H9 (cell line): ENCODE data around the gene CTCFL. TPM values are rescaled to one million over a fixed set of nuclear protein-coding genes. Genes with fewer than 3 reads are reported as not detected.

Experiments
- DNase-seq: peaks from one replicate; pipeline ENCODE4 v3.0.0-alpha.2; 2017
- H2AFZ ChIP-seq: one replicate; pipeline ENCODE4 v1.6.1; 2013; ENCODE audit warnings: mild to moderate bottlenecking, low read length, control low read depth, moderate library complexity
- H2AK5ac ChIP-seq: 2 replicates; pipeline ENCODE4 v1.6.1; 2013; ENCODE audit warnings: low read length, control low read depth, mixed read lengths; ENCODE audit not compliant: insufficient read length
- H2BK120ac ChIP-seq: one replicate; pipeline ENCODE4 v1.6.1; 2013; ENCODE audit warnings: low read depth, mild to moderate bottlenecking, low read length, control low read depth, inconsistent platforms; ENCODE audit not compliant: poor library complexity, severe bottlenecking
- H2BK12ac ChIP-seq: 2 replicates; pipeline ENCODE4 v1.6.1; 2013; ENCODE audit warnings: low read length, control low read depth, mixed read lengths, low read depth; ENCODE audit not compliant: insufficient read length
- H2BK15ac ChIP-seq: 2 replicates; pipeline ENCODE4 v1.6.1; 2013; ENCODE audit warnings: low read depth, low read length, control low read depth
- H2BK20ac ChIP-seq: one replicate; pipeline ENCODE4 v1.6.1; 2013; ENCODE audit warnings: low read depth, mild to moderate bottlenecking, low read length, control low read depth, inconsistent platforms; ENCODE audit not compliant: poor library complexity, severe bottlenecking
- H2BK5ac ChIP-seq: 2 replicates; pipeline ENCODE4 v1.6.1; 2013; ENCODE audit warnings: low read length, control low read depth, mixed read lengths; ENCODE audit not compliant: insufficient read length
- H3K14ac ChIP-seq: 2 replicates; pipeline ENCODE4 v1.6.1; 2013; ENCODE audit warnings: low read length, control low read depth; ENCODE audit not compliant: insufficient read depth
- H3K18ac ChIP-seq: 2 replicates; pipeline ENCODE4 v1.6.1; 2013; ENCODE audit warnings: low read depth, mild to moderate bottlenecking, mixed read lengths, low read length, control low read depth; ENCODE audit not compliant: insufficient read length
- H3K23ac ChIP-seq: 2 replicates; pipeline ENCODE4 v1.6.1; 2013; ENCODE audit warnings: low read length, control low read depth, mixed read lengths, low read depth; ENCODE audit not compliant: insufficient read length
- H3K23me2 ChIP-seq: 2 replicates; pipeline ENCODE4 v1.6.1; 2013; ENCODE audit warnings: low read depth, mild to moderate bottlenecking, mixed read lengths, low read length, control low read depth; ENCODE audit not compliant: insufficient read length, poor library complexity, severe bottlenecking
- H3K27ac ChIP-seq: 2 replicates; pipeline ENCODE4 v1.5.1; 2013; ENCODE audit warnings: low read length, control low read depth, mixed read lengths, low read depth; ENCODE audit not compliant: insufficient read length
- H3K27me3 ChIP-seq: 2 replicates; pipeline ENCODE4 v1.6.1; 2013; ENCODE audit warnings: low read length, control low read depth, inconsistent platforms; ENCODE audit not compliant: insufficient read depth
- H3K4ac ChIP-seq: 2 replicates; pipeline ENCODE4 v1.6.1; 2013; ENCODE audit warnings: low read depth, mild to moderate bottlenecking, control low read depth, inconsistent platforms, low read length, moderate library complexity
- H3K4me1 ChIP-seq: 2 replicates; pipeline ENCODE4 v1.6.1; 2013; ENCODE audit warnings: low read length, control low read depth, inconsistent platforms; ENCODE audit not compliant: insufficient read depth
- H3K4me2 ChIP-seq: 2 replicates; pipeline ENCODE4 v1.6.1; 2013; ENCODE audit warnings: low read length, control low read depth, mixed read lengths; ENCODE audit not compliant: insufficient read length, insufficient read depth
- H3K56ac ChIP-seq: 2 replicates; pipeline ENCODE4 v1.6.1; 2013; ENCODE audit warnings: low read depth, mild to moderate bottlenecking, mixed read lengths, low read length, control low read depth; ENCODE audit not compliant: insufficient read length
- H3K79me1 ChIP-seq: 2 replicates; pipeline ENCODE4 v1.6.1; 2013; ENCODE audit warnings: low read depth, mild to moderate bottlenecking, moderate library complexity, low read length, control low read depth, inconsistent platforms; ENCODE audit not compliant: insufficient read depth, poor library complexity, severe bottlenecking
- H3K79me2 ChIP-seq: 2 replicates; pipeline ENCODE4 v1.6.1; 2013; ENCODE audit warnings: low read length, control low read depth, inconsistent platforms; ENCODE audit not compliant: insufficient read depth
- H3K9ac ChIP-seq: 2 replicates; pipeline ENCODE4 v1.6.1; 2013; ENCODE audit warnings: low read length, control low read depth, mixed read lengths; ENCODE audit not compliant: insufficient read length; ENCODE audit errors: extremely low read depth
- H3K9me3 ChIP-seq: one replicate; pipeline ENCODE4 v1.6.1; 2013; ENCODE audit warnings: low read depth, low read length, inconsistent platforms; ENCODE audit not compliant: control insufficient read depth
- H3T11ph ChIP-seq: one replicate; pipeline ENCODE4 v1.6.1; 2013; ENCODE audit warnings: mild to moderate bottlenecking, low read length, control low read depth, inconsistent platforms
- H4K20me1 ChIP-seq: one replicate; pipeline ENCODE4 v1.6.1; 2013; ENCODE audit not compliant: control insufficient read depth, insufficient read length, insufficient read depth
- H4K5ac ChIP-seq: 2 replicates; pipeline ENCODE4 v1.6.1; 2013; ENCODE audit warnings: low read depth, mild to moderate bottlenecking, mixed read lengths, low read length, control low read depth; ENCODE audit not compliant: insufficient read length
- H4K8ac ChIP-seq: replicated peaks from 2 replicates; pipeline ENCODE4 v1.6.1; 2013; ENCODE audit warnings: low read length, control low read depth, mixed read lengths, low read depth; ENCODE audit not compliant: insufficient read length
- H4K91ac ChIP-seq: 2 replicates; pipeline ENCODE4 v1.6.1; 2013; ENCODE audit warnings: low read depth, mild to moderate bottlenecking, moderate library complexity, mixed read lengths, low read length, control low read depth; ENCODE audit not compliant: insufficient read length
- H3K27ac Mint-ChIP-seq, 3 experiments: 2 replicates in 2 of 3; 3 replicates in 1 of 3; pipeline ENCODE4 v1.8.0; 2020 to 2021; ENCODE audit warnings: mixed read lengths in 3 of 3, mild to moderate bottlenecking in 1 of 3, moderate library complexity in 1 of 3
- H3K27me3 Mint-ChIP-seq: 2 replicates; pipeline ENCODE4 v1.8.0; 2021; ENCODE audit warnings: low read depth, mild to moderate bottlenecking, moderate library complexity, mixed read lengths
- H3K36me3 Mint-ChIP-seq, 3 experiments: 2 replicates in 2 of 3; 3 replicates in 1 of 3; pipeline ENCODE4 v1.8.0; 2020 to 2021; ENCODE audit warnings: low read depth in 3 of 3, mixed read lengths in 3 of 3; ENCODE audit not compliant: insufficient read depth in 1 of 3
- H3K4me1 Mint-ChIP-seq, 2 experiments: 2 replicates each; pipeline ENCODE4 v1.8.0; 2020; ENCODE audit warnings: mixed read lengths in 2 of 2
- H3K4me3 Mint-ChIP-seq, 2 experiments: 2 replicates in 1 of 2; 3 replicates in 1 of 2; pipeline ENCODE4 v1.8.0; 2020 to 2021; ENCODE audit warnings: mild to moderate bottlenecking in 2 of 2, mixed read lengths in 2 of 2, moderate library complexity in 1 of 2
- H3K9me3 Mint-ChIP-seq, 2 experiments: 2 replicates in 1 of 2; 3 replicates in 1 of 2; pipeline ENCODE4 v1.8.0; 2020; ENCODE audit warnings: mild to moderate bottlenecking in 2 of 2, mixed read lengths in 2 of 2, moderate library complexity in 1 of 2
- WGBS: extraction: QIAGEN DNeasy Blood & Tissue Kit; methylation state at CpG from one replicate; pipeline ENCODE4 v1.1.7; 2013; ENCODE audit warnings: missing lambda C conversion rate, low lambda C conversion rate, mixed read lengths; ENCODE audit not compliant: insufficient read length; ENCODE audit errors: extremely low coverage; 5-methylcytosine and 5-hydroxymethylcytosine counted together
- total RNA-seq: library from RNA; stranded (reverse); gene quantifications from 2 replicates; pipeline ENCODE4 v1.2.1, GENCODE V29; 2021
- TF ChIP-seq, protein P1 (sequence below): fragments of 200-600 bp; sonication (generic); conservative IDR thresholded peaks from 3 replicates; pipeline ENCODE4 v1.8.0; 2021; ENCODE audit warnings: antibody characterized with exemption, mild to moderate bottlenecking

Gene CTCFL
- total RNA-seq, 1 experiment from 2014 or later: 0.90 TPM

GRCh38 chr20:57517904-57518303, 7.0 kb downstream of the CTCFL start:
- Histone ChIP-seq H3K4ac (no peak overlapping the region), H4K91ac (no peak overlapping the region), H2BK20ac (no peak overlapping the region), H2BK5ac (no peak overlapping the region), H4K8ac (no peak overlapping the region), H3K23ac (no peak overlapping the region), H3K4me1 (no peaks in the 10 kb centered on the region), H3K4me2 (no peak overlapping the region), H2AK5ac (no peak overlapping the region), H3K18ac (no peak overlapping the region), H3K27me3 (no peaks in the 10 kb centered on the region; the same call in 1 of the 2 replicates), H2AFZ (no peak overlapping the region), H2BK12ac (no peak overlapping the region), H3K23me2 (no peaks in the 10 kb centered on the region), H3T11ph (no peak overlapping the region), H3K56ac (no peak overlapping the region), H3K9ac (no peak overlapping the region), H3K27ac (no peak overlapping the region), H2BK120ac (no peak overlapping the region), H3K79me1 (no peaks in the 10 kb centered on the region), H3K9me3 (no peaks in the 10 kb centered on the region), H4K20me1 (no peaks in the 10 kb centered on the region), H2BK15ac (no peak overlapping the region), H4K5ac (no peak overlapping the region), H3K79me2 (no peaks in the 10 kb centered on the region), H3K14ac (no peak overlapping the region)
- H3K27me3 Mint-ChIP-seq: no peaks in the 10 kb centered on the region; the same call in 1 of the 2 replicates
- peaks cover 19 to 21% of the 10 kb centered on the region in 2 experiments for H3K4me1 Mint-ChIP-seq
- H3K27ac Mint-ChIP-seq: no peak overlapping the region
- H3K4me3 Mint-ChIP-seq: no peak overlapping the region
- no peaks in the 10 kb centered on the region for H3K9me3 Mint-ChIP-seq
- TF ChIP-seq, protein P1, sequence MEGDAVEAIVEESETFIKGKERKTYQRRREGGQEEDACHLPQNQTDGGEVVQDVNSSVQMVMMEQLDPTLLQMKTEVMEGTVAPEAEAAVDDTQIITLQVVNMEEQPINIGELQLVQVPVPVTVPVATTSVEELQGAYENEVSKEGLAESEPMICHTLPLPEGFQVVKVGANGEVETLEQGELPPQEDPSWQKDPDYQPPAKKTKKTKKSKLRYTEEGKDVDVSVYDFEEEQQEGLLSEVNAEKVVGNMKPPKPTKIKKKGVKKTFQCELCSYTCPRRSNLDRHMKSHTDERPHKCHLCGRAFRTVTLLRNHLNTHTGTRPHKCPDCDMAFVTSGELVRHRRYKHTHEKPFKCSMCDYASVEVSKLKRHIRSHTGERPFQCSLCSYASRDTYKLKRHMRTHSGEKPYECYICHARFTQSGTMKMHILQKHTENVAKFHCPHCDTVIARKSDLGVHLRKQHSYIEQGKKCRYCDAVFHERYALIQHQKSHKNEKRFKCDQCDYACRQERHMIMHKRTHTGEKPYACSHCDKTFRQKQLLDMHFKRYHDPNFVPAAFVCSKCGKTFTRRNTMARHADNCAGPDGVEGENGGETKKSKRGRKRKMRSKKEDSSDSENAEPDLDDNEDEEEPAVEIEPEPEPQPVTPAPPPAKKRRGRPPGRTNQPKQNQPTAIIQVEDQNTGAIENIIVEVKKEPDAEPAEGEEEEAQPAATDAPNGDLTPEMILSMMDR: no peak
- no peaks in the 10 kb centered on the region for H3K36me3 Mint-ChIP-seq
- no peak for DNase-seq
- no CpG with 5 or more reads among the region's 5 CpGs for WGBS
